Measurements from ENCODE around the gene HMG20A.

Gene HMG20A

GRCh38 chr15:77459031-77459430 is 38.3 kb downstream of the HMG20A start:
- ChIA-PET POLR2A (no interaction called here), CTCF (no interaction called here)
- DNase-seq (ENCODE audit: extremely low spot score): no peak
- TF ChIP-seq HDGF (IDR thresholded peaks at IDR 0.05; ENCODE audit: borderline replicate concordance) (no peak), FOXM1 (IDR thresholded peaks at IDR 0.05; ENCODE audit: borderline replicate concordance) (no peak), CTBP1 (IDR thresholded peaks at IDR 0.05; ENCODE audit: borderline replicate concordance) (no peak)

- DNase-seq (ENCODE audit: extremely low spot score): no peak
- TF ChIP-seq BHLHE40 (IDR thresholded peaks at IDR 0.05; ENCODE audit: borderline replicate concordance) (no peak), L3MBTL2 (conservative IDR thresholded peaks at IDR 0.05) (no peak), NFRKB (IDR thresholded peaks at IDR 0.05) (no peak), FOXA1 (IDR thresholded peaks at IDR 0.05) (no peak), SP1 (IDR thresholded peaks at IDR 0.05) (no peak), ELF4 (IDR thresholded peaks at IDR 0.05) (no peak), SUZ12 (IDR thresholded peaks at IDR 0.05) (no peak), HDGF (IDR thresholded peaks at IDR 0.05; ENCODE audit: borderline replicate concordance) (no peak), TARDBP (IDR thresholded peaks at IDR 0.05) (no peak), FOXM1 (IDR thresholded peaks at IDR 0.05; ENCODE audit: borderline replicate concordance) (no peak)
- CTCF ChIA-PET: no interaction called here
- POLR2A ChIA-PET: no interaction called here
Observed at GRCh38 chr15:77461486-77461885, 40.8 kb downstream of the HMG20A start.

GRCh38 chr15:77464129-77464865 is 43.6 kb downstream of the HMG20A start:
- TF ChIP-seq TARDBP (IDR thresholded peaks at IDR 0.05): no peak
- no peak for TF ChIP-seq SP1 (IDR thresholded peaks at IDR 0.05)
- TF ChIP-seq NFRKB (IDR thresholded peaks at IDR 0.05): no peak
- no peak for TF ChIP-seq BHLHE40 (IDR thresholded peaks at IDR 0.05; ENCODE audit: borderline replicate concordance)
- TF ChIP-seq ZNF384 (IDR thresholded peaks at IDR 0.05): no peak
- TF ChIP-seq L3MBTL2 (conservative IDR thresholded peaks at IDR 0.05): no peak
- no peak for TF ChIP-seq HDGF (IDR thresholded peaks at IDR 0.05; ENCODE audit: borderline replicate concordance)
- ChIA-PET POLR2A (no interaction called here), CTCF (no interaction called here)
- no peak for DNase-seq (ENCODE audit: extremely low spot score)

GRCh38 chr15:77466521-77466920 is 45.8 kb downstream of the HMG20A start:
- no peak for DNase-seq (ENCODE audit: extremely low spot score)
- TF ChIP-seq SUZ12 (IDR thresholded peaks at IDR 0.05) (no peak), FOXK2 (IDR thresholded peaks at IDR 0.05) (no peak), LEF1 (IDR thresholded peaks at IDR 0.05; ENCODE audit: borderline replicate concordance) (no peak)
- POLR2A ChIA-PET: no interaction called here
- CTCF ChIA-PET: interaction anchor here (0.6 to 1.5 kb wide), 2 partner anchors 9 to 1500 kb away, joined by 3 to 8 read pairs; no protein-coding TSS in a partner anchor

- TF ChIP-seq FOXK2 (IDR thresholded peaks at IDR 0.05) (no peak), PKNOX1 (IDR thresholded peaks at IDR 0.05) (no peak), BHLHE40 (IDR thresholded peaks at IDR 0.05; ENCODE audit: borderline replicate concordance) (no peak), LEF1 (IDR thresholded peaks at IDR 0.05; ENCODE audit: borderline replicate concordance) (no peak), ELF4 (IDR thresholded peaks at IDR 0.05) (no peak), L3MBTL2 (conservative IDR thresholded peaks at IDR 0.05) (no peak), TARDBP (IDR thresholded peaks at IDR 0.05) (no peak), ZNF384 (IDR thresholded peaks at IDR 0.05) (no peak), SP1 (IDR thresholded peaks at IDR 0.05) (no peak), NFRKB (IDR thresholded peaks at IDR 0.05) (no peak), SUZ12 (IDR thresholded peaks at IDR 0.05) (no peak), ARNT (IDR thresholded peaks at IDR 0.05) (no peak), FOXM1 (IDR thresholded peaks at IDR 0.05; ENCODE audit: borderline replicate concordance) (no peak), FOXA1 (IDR thresholded peaks at IDR 0.05) (no peak), CTBP1 (IDR thresholded peaks at IDR 0.05; ENCODE audit: borderline replicate concordance) (no peak), HDGF (IDR thresholded peaks at IDR 0.05; ENCODE audit: borderline replicate concordance) (no peak)
- CTCF ChIA-PET: no interaction called here
- POLR2A ChIA-PET: no interaction called here
- DNase-seq (ENCODE audit: extremely low spot score): no peak
Observed at GRCh38 chr15:77468896-77469295, 48.2 kb downstream of the HMG20A start.

GRCh38 chr15:77470235-77470634 is 49.5 kb downstream of the HMG20A start:
- TF ChIP-seq L3MBTL2 (conservative IDR thresholded peaks at IDR 0.05) (no peak), BHLHE40 (IDR thresholded peaks at IDR 0.05; ENCODE audit: borderline replicate concordance) (no peak), TARDBP (IDR thresholded peaks at IDR 0.05) (no peak), FOXM1 (IDR thresholded peaks at IDR 0.05; ENCODE audit: borderline replicate concordance) (no peak), ELF4 (IDR thresholded peaks at IDR 0.05) (no peak), ZNF384 (IDR thresholded peaks at IDR 0.05) (no peak), CTBP1 (IDR thresholded peaks at IDR 0.05; ENCODE audit: borderline replicate concordance) (no peak), NFRKB (IDR thresholded peaks at IDR 0.05) (no peak), ARNT (IDR thresholded peaks at IDR 0.05) (no peak), HDGF (IDR thresholded peaks at IDR 0.05; ENCODE audit: borderline replicate concordance) (no peak), FOXK2 (IDR thresholded peaks at IDR 0.05) (no peak), SUZ12 (IDR thresholded peaks at IDR 0.05) (no peak), PKNOX1 (IDR thresholded peaks at IDR 0.05) (no peak), SP1 (IDR thresholded peaks at IDR 0.05) (no peak)
- POLR2A ChIA-PET: no interaction called here
- DNase-seq (ENCODE audit: extremely low spot score): no peak

GRCh38 chr15:77473328-77473727 is 52.6 kb downstream of the HMG20A start:
- no peak for DNase-seq (ENCODE audit: extremely low spot score)
- POLR2A ChIA-PET: no interaction called here
- TF ChIP-seq LEF1 (IDR thresholded peaks at IDR 0.05; ENCODE audit: borderline replicate concordance) (no peak), ELF4 (IDR thresholded peaks at IDR 0.05) (no peak), FOXK2 (IDR thresholded peaks at IDR 0.05) (no peak), CTBP1 (IDR thresholded peaks at IDR 0.05; ENCODE audit: borderline replicate concordance) (no peak), HDGF (IDR thresholded peaks at IDR 0.05; ENCODE audit: borderline replicate concordance) (no peak), TARDBP (IDR thresholded peaks at IDR 0.05) (no peak), FOXA1 (IDR thresholded peaks at IDR 0.05) (no peak), PKNOX1 (IDR thresholded peaks at IDR 0.05) (no peak), BHLHE40 (IDR thresholded peaks at IDR 0.05; ENCODE audit: borderline replicate concordance) (no peak), SUZ12 (IDR thresholded peaks at IDR 0.05) (no peak), NFRKB (IDR thresholded peaks at IDR 0.05) (no peak), ZNF384 (IDR thresholded peaks at IDR 0.05) (no peak), L3MBTL2 (conservative IDR thresholded peaks at IDR 0.05) (no peak), ARNT (IDR thresholded peaks at IDR 0.05) (no peak), FOXM1 (IDR thresholded peaks at IDR 0.05; ENCODE audit: borderline replicate concordance) (no peak), SP1 (IDR thresholded peaks at IDR 0.05) (no peak)
- CTCF ChIA-PET: no interaction called here

More at GRCh38 chr15:77470235-77470634, 49.5 kb downstream of the HMG20A start:
- CTCF ChIA-PET: no interaction called here

All from HEK293T (cell line).